ENCODE data around the gene PACSIN2.
"Not testable (repeated sequence)": the region's sequence is repeated elsewhere in the genome, so short reads cannot be mapped to it uniquely, and the experiment has no call there.

The PACSIN2 gene

DNA sequence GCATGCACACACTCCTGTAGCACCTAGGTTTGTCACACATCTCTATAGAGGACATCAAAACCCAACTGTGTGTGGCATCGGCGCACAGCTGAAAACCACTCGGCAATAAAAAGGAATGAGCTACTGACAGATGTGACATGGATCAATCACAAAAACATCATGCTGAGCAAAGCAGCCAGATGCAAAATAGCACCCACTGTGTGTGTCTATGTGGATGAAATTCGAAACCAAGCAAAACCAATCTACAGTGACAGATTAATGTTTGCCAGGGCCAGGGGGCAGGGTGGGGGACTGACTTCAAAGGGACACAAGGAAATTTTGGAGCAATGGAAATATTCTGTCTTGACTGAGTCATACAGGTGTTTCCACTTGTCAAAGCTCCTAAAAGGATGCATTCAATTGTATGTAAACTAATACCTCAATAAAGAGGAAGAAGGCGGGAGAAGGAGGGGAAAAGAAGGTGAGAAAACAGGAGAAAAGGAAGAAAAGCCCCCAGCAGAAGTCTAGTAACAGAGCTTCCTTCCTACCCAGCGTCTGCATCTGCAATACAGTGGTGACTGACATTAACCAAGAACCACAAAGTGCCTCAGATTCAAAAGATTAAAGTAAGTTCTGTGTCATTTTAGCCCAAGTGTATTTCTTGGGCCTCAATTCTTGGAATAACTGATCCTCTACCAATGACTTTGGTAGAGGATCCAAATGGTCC is 49.8 kb downstream of the PACSIN2 start:
- peak; percentile 12 for DNase-seq (ENCODE audit: low spot score)

GRCh38 chr22:42963231-42963595 is 51.7 kb downstream of the PACSIN2 start:
- no peak for DNase-seq (ENCODE audit: low spot score)

DNA sequence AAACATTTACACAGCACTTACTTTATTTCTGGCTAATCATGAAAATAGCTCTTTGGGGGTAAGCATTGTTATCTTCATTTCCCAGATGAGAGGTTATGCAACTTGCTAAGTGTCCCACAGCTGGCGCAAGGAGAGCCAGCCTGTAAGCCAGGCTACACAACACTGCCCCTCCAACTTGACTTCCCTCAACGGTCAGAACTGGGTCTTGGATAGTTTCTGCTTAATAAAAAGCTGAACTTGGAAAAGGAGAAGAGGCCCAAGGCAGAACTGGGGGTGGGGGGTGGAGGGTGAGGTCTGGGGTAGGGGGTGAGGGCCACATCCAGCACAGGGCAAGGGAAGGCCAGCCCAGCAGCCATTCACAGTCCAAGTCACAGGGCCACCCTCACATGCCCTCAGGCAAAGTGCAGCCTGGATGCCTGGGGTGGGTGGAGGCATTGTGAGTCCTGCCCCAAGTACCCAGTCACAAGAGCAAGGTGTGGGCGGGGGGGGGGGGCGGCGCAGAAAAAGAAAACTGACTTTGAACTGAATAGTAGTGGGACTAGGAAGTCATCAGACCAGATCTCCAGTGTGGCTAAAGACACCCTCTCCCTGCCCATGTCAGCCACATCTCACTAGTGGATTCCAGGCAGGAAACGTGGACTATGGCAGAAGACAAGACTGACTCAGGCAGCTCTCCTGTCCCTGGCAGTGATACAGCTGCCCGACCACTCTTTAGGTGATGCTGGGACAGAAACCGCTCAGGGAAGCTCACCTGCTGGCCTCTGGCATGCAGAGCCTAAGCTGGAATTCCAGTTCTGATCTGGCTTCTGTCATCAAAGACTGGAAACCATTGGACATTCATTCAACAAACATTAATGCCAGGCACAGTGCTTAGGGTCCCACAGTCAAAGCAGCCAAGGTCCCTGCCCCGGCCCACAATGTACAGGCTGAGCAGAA is 52.4 kb downstream of the PACSIN2 start:
- no peak for DNase-seq (ENCODE audit: low spot score)

GRCh38 chr22:42961810-42962209 is 53.1 kb downstream of the PACSIN2 start:
- no peak for DNase-seq (ENCODE audit: low spot score)

DNA sequence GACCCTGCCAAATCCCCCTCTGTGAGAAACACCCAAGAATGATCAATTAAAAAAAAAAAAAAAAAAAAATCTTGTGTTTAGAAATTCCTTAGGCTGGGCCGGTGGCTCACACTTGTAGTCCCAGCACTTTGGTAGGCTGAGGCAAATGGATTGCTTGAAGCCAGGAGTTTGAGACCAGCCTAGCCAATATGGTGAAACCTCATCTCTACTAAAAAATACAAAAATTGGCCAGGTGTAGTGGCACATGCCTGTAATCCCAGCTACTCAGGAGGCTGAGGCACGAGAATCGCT is 53.6 kb downstream of the PACSIN2 start:
- not testable (repeated sequence) for DNase-seq (ENCODE audit: low spot score)

DNA sequence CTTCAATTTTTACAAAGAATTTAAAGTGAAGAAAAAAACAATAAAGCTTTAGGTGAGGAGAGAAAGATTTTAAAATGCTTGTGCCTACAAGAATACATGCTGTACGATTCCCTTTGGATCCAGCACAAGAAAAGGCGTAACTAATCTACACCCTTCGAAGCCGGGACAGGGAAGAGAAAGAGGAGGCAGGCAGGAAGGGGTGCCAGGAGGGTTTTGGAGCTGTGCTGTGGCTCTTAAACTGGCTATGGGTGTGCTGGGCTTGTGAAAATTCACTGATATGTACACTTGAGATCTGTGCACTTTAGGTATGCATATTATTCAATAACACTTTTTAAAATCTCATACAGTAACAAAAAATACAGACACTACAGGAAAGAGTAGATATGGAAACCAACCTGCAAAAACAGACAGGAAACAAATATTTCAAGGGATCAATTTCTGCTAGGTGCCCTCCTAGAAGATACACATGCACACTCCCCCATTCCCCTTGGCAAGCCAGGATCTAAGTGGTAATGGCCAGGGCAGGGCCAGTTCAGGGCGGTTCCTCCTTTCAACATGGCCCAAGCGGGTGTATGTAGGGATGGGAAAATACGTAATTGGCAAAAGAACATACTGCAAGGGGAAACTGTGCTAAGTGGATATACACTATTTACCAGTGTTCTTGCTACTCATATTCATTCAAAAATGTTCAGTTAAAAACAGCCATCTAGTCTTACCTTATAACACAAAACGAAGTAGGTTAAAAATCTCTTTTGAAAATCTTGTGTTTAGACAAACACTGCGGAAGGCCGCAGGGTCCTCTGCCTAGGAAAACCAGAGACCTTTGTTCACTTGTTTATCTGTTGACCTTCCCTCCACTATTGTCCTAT is 54.2 kb downstream of the PACSIN2 start:
- DNase-seq (ENCODE audit: low spot score): no peak

- DNase-seq (ENCODE audit: low spot score): no peak
These were observed 55.1 kb downstream of the PACSIN2 start for GRCh38 chr22:42959576-42960509.

GRCh38 chr22:42958937-42959336 is 56.0 kb downstream of the PACSIN2 start:
- DNase-seq (ENCODE audit: low spot score): no peak

- DNase-seq (ENCODE audit: low spot score): no peak
These were observed 57.0 kb downstream of the PACSIN2 start for GRCh38 chr22:42957958-42958357.

GRCh38 chr22:42957544-42957943 is 57.4 kb downstream of the PACSIN2 start:
- no peak for DNase-seq (ENCODE audit: low spot score)

- no peak for DNase-seq (ENCODE audit: low spot score)
These were observed 59.1 kb downstream of the PACSIN2 start for GRCh38 chr22:42955848-42956247.

GRCh38 chr22:42955087-42955635 is 59.8 kb downstream of the PACSIN2 start:
- no peak for DNase-seq (ENCODE audit: low spot score)

DNA sequence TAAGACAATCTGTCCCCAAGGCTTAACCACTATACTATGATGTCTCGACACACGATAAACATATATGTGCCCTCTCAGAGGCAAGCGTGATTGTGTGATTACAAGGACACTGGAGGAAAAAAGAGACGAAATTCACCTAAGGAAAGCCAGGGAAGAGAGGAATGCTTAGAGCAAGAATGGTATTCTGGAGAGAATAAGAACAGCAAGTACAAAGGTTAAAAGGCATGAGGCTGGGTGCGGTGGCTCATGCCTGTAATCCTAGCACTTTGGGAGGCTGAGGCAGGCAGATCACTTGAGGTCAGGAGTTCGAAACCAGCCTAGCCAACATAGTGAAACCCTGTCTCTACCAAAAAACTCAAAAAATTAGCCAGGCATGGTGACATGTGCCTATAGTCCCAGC is 61.2 kb downstream of the PACSIN2 start:
- not testable (repeated sequence) for DNase-seq (ENCODE audit: low spot score)

DNA sequence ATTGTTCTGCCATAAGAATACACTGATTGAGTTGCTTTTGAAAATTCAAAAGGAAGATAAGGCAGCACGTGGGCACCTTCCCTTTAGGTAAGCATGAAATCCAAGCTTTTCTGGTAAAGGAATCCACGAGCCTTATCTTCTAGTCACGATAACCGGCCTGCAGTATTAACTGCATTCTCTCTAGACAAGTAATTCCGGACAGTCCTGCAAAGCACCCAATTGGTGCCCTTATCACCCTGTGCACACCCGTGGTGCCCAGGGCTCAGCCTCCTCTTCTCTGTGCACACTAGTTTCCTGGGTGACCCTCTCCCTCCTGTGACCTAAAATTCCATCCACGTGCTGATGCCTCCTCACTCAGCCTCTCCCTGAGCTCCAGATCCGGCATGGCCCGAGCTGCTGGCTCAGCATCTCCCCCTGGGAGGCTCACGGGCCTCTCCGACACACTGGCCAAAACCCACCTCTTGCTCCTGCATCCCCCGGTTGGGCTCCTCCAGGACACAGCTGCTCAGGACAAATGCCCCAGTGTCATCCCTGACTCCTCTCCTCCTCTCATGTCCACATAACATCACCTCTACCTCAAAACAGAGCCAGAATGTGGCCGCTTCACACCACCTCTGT is 63.7 kb downstream of the PACSIN2 start:
- DNase-seq (ENCODE audit: low spot score): no peak

- DNase-seq (ENCODE audit: low spot score): no peak
These were observed 64.7 kb downstream of the PACSIN2 start for GRCh38 chr22:42950281-42950680.

GRCh38 chr22:42949159-42949558 is 65.8 kb downstream of the PACSIN2 start:
- DNase-seq (ENCODE audit: low spot score): no peak

DNA sequence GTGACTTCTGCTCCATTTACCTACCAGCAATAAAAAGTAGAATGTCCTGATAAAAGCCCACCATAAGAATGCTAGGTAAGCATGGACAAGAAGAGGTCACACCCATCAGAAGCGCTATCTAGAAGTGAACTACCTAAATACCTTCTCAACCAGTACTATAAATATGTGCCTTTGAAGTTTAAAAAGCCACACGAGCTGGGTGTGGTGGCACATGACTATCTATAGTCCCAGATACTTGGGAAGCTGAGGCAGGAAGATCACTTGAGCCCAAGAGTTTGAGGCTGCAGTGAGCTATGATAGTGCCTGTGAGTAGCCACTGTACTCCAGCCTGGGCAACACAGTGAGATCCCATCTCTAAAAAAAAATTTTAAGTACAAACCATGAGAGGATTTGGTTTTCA is 66.7 kb downstream of the PACSIN2 start:
- DNase-seq (ENCODE audit: low spot score): no peak

- DNase-seq (ENCODE audit: low spot score): no peak
These were observed 67.5 kb downstream of the PACSIN2 start for GRCh38 chr22:42947211-42947990.

GRCh38 chr22:42946546-42947198 is 68.3 kb downstream of the PACSIN2 start:
- DNase-seq (ENCODE audit: low spot score): no peak

All from germinal center (tissue), 1 donor.